T-helper 2 cell treated with Interferon-gamma antibody and Interleukin-4, amounts not matched to agents 5 μg/mL and 100 μg/mL, for 36 hours (primary cell): ENCODE results near the gene ITPR1.

ENCODE experiments used
- DNase-seq: peaks from one replicate; pipeline ENCODE4 v3.0.0; 2021; ENCODE audit warnings: low spot score
- H3K27ac Mint-ChIP-seq: one replicate; pipeline ENCODE4 v1.8.0; 2021; ENCODE audit warnings: mild to moderate bottlenecking, mixed read lengths
- H3K27me3 Mint-ChIP-seq: one replicate; pipeline ENCODE4 v1.8.0; 2021; ENCODE audit warnings: low read depth, mixed read lengths
- H3K36me3 Mint-ChIP-seq: one replicate; pipeline ENCODE4 v1.8.0; 2021; ENCODE audit warnings: low read depth, mixed read lengths
- H3K4me1 Mint-ChIP-seq: one replicate; pipeline ENCODE4 v1.8.0; 2021; ENCODE audit warnings: low read depth, mixed read lengths
- H3K4me3 Mint-ChIP-seq: one replicate; pipeline ENCODE4 v1.8.0; 2022; ENCODE audit warnings: mild to moderate bottlenecking, moderate library complexity, mixed read lengths
- H3K9me3 Mint-ChIP-seq: one replicate; pipeline ENCODE4 v1.8.0; 2021; ENCODE audit warnings: mixed read lengths

Gene ITPR1

GRCh38 chr3:4828279-4829030 lies 335.3 kb downstream of the ITPR1 start:
- H3K9me3 Mint-ChIP-seq = no peaks in the 10 kb centered on the region
- no peaks in the 10 kb centered on the region for H3K27me3 Mint-ChIP-seq
- H3K27ac Mint-ChIP-seq = peak overlapping the region; percentile 60
- H3K4me3 Mint-ChIP-seq = peak overlapping the region; percentile 72
- peaks cover 88% of the 10 kb centered on the region for H3K4me1 Mint-ChIP-seq
- H3K36me3 Mint-ChIP-seq = peaks cover 60% of the 10 kb centered on the region
- no peak for DNase-seq

DNA sequence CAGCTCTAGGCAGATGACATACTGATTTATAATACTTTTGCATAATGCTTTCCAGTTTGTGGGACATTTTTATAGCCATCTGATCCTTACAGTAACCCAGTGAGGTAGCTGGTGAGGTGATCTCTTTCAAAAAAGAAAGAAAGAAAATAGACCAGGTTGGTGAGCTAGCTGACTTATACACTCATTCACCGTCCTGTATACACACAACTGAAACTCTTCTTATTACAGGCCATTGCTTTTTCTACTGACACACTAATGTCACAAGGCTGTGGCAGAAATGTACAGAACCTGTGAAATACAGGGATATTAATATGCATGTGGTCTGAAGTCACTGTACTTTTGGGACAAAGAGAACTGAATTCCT lies 335.9 kb downstream of the ITPR1 start:
- Mint-ChIP-seq H3K27me3 (no peaks in the 10 kb centered on the region), H3K9me3 (no peaks in the 10 kb centered on the region), H3K27ac (peak overlapping the region; percentile 84), H3K4me1 (peaks cover 88% of the 10 kb centered on the region), H3K36me3 (peaks cover 59% of the 10 kb centered on the region), H3K4me3 (peak overlapping the region; percentile 72)
- no peak for DNase-seq

- H3K27me3 Mint-ChIP-seq = no peaks in the 10 kb centered on the region
- peaks cover 87% of the 10 kb centered on the region for H3K4me1 Mint-ChIP-seq
- no peak for DNase-seq
- H3K36me3 Mint-ChIP-seq = peaks cover 52% of the 10 kb centered on the region
- H3K9me3 Mint-ChIP-seq = no peaks in the 10 kb centered on the region
- peak overlapping the region; percentile 91 for H3K4me3 Mint-ChIP-seq
- H3K27ac Mint-ChIP-seq = peak overlapping the region; percentile 98
These were observed 337.4 kb downstream of the ITPR1 start for GRCh38 chr3:4830586-4830914.

DNA sequence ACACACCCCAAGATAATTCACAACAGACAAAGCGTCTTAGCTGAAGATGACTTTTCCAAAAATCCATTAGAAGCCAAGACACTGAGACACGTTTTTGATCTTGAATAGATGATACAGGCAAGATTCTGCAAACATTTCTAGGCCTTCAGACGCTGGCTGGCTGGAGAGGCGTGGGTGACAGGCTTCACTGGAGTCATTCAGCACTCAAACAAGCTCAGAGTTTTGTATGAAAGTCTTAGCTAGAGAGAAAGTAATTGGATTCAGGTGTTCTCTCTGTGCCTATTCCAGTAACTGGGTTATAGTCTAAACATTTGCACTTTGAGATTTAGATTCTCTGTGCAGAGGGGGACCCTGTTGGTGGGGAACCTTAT lies 338.4 kb downstream of the ITPR1 start:
- Mint-ChIP-seq H3K4me3 (peak overlapping the region; percentile 91), H3K27me3 (no peaks in the 10 kb centered on the region), H3K36me3 (peaks cover 53% of the 10 kb centered on the region), H3K4me1 (peaks cover 88% of the 10 kb centered on the region), H3K27ac (peak overlapping the region; percentile 98), H3K9me3 (no peaks in the 10 kb centered on the region)
- no peak for DNase-seq

DNA sequence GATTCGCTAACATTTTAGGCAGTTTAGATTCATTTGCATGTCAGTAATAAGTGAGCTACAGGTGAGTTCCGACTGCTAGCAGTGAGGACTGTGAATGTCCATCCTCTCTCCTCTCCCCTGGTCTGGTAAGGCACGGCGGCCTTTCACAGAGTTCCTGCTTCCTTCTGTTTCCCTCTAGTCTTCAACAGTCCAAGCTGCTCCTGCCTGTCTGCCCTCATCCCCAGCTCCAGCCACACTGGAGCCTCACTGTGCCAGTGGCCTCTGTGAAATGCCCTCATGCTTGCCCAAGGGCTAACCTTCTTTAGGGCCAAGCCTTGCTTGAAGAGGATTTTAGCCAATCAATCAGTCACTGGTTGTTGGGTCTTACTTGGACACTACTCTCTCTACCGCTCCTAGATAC lies 340.3 kb downstream of the ITPR1 start:
- DNase-seq = no peak
- peaks cover 54% of the 10 kb centered on the region for H3K36me3 Mint-ChIP-seq
- H3K9me3 Mint-ChIP-seq = no peaks in the 10 kb centered on the region
- H3K4me1 Mint-ChIP-seq = peaks cover 86% of the 10 kb centered on the region
- H3K27ac Mint-ChIP-seq = peak overlapping the region; percentile 94
- H3K4me3 Mint-ChIP-seq = peak overlapping the region; percentile 80
- H3K27me3 Mint-ChIP-seq = no peaks in the 10 kb centered on the region

GRCh38 chr3:4834403-4834866 lies 341.3 kb downstream of the ITPR1 start:
- peaks cover 55% of the 10 kb centered on the region for H3K36me3 Mint-ChIP-seq
- peak overlapping the region; percentile 94 for H3K27ac Mint-ChIP-seq
- H3K9me3 Mint-ChIP-seq = no peaks in the 10 kb centered on the region
- no peaks in the 10 kb centered on the region for H3K27me3 Mint-ChIP-seq
- H3K4me1 Mint-ChIP-seq = peaks cover 79% of the 10 kb centered on the region
- H3K4me3 Mint-ChIP-seq = peak overlapping the region; percentile 80
- peak; percentile 84 for DNase-seq

GRCh38 chr3:4835616-4836043 lies 342.5 kb downstream of the ITPR1 start:
- peak overlapping the region; percentile 86 for H3K27ac Mint-ChIP-seq
- no peaks in the 10 kb centered on the region for H3K27me3 Mint-ChIP-seq
- DNase-seq = no peak
- peaks cover 75% of the 10 kb centered on the region for H3K4me1 Mint-ChIP-seq
- H3K4me3 Mint-ChIP-seq = peak overlapping the region; percentile 64
- peaks cover 54% of the 10 kb centered on the region for H3K36me3 Mint-ChIP-seq
- H3K9me3 Mint-ChIP-seq = no peaks in the 10 kb centered on the region

- Mint-ChIP-seq H3K4me3 (peak overlapping the region; percentile 64), H3K4me1 (peaks cover 75% of the 10 kb centered on the region)
These were observed 343.4 kb downstream of the ITPR1 start for GRCh38 chr3:4836516-4836915.

GRCh38 chr3:4837374-4837930 lies 344.3 kb downstream of the ITPR1 start:
- peak overlapping the region; percentile 71 for H3K4me3 Mint-ChIP-seq

More at GRCh38 chr3:4836516-4836915, 343.4 kb downstream of the ITPR1 start:
- peaks cover 56% of the 10 kb centered on the region for H3K36me3 Mint-ChIP-seq
- no peak for DNase-seq
- no peaks in the 10 kb centered on the region for H3K27me3 Mint-ChIP-seq
- no peak overlapping the region for H3K27ac Mint-ChIP-seq
- no peaks in the 10 kb centered on the region for H3K9me3 Mint-ChIP-seq

DNA sequence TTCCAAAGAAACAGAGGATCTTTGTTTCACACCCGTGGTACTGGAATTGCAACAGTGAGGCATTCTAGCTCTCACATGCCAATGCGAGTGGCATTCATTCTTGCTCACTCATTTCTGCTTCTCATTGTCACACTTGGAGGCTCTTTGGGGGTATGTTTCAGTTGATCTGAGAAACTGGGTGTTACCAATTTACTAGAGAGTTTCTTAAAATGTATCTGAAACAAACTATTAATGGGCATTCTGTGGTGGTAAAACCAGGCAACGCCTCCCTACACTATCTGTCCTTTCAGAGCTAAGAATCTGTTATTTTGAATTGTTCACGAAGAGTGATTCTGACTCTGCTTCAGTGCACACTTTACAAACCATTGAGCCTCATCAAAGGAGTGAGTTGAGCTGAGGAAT lies 345.5 kb downstream of the ITPR1 start:
- H3K4me3 Mint-ChIP-seq = no peak overlapping the region
- peaks cover 64% of the 10 kb centered on the region for H3K36me3 Mint-ChIP-seq
- DNase-seq = no peak
- peaks cover 4% of the 10 kb centered on the region for H3K9me3 Mint-ChIP-seq
- no peak overlapping the region for H3K27ac Mint-ChIP-seq
- H3K27me3 Mint-ChIP-seq = no peaks in the 10 kb centered on the region
- peaks cover 74% of the 10 kb centered on the region for H3K4me1 Mint-ChIP-seq

More at GRCh38 chr3:4837374-4837930, 344.3 kb downstream of the ITPR1 start:
- peaks cover 63% of the 10 kb centered on the region for H3K36me3 Mint-ChIP-seq
- DNase-seq = no peak
- peak overlapping the region; percentile 90 for H3K27ac Mint-ChIP-seq
- no peaks in the 10 kb centered on the region for H3K27me3 Mint-ChIP-seq
- no peaks in the 10 kb centered on the region for H3K9me3 Mint-ChIP-seq
- H3K4me1 Mint-ChIP-seq = peaks cover 76% of the 10 kb centered on the region

- peaks cover 7% of the 10 kb centered on the region for H3K9me3 Mint-ChIP-seq
- H3K4me3 Mint-ChIP-seq = no peak overlapping the region
- no peak for DNase-seq
- no peaks in the 10 kb centered on the region for H3K27me3 Mint-ChIP-seq
- H3K36me3 Mint-ChIP-seq = peaks cover 62% of the 10 kb centered on the region
- H3K27ac Mint-ChIP-seq = no peak overlapping the region
- H3K4me1 Mint-ChIP-seq = peaks cover 73% of the 10 kb centered on the region
These were observed 346.1 kb downstream of the ITPR1 start for GRCh38 chr3:4839278-4839677.

- peaks cover 62% of the 10 kb centered on the region for H3K36me3 Mint-ChIP-seq
- peak overlapping the region; percentile 85 for H3K27ac Mint-ChIP-seq
- peaks cover 75% of the 10 kb centered on the region for H3K4me1 Mint-ChIP-seq
- H3K9me3 Mint-ChIP-seq = peaks cover 7% of the 10 kb centered on the region
- H3K4me3 Mint-ChIP-seq = peak overlapping the region; percentile 61
- H3K27me3 Mint-ChIP-seq = no peaks in the 10 kb centered on the region
- no peak for DNase-seq
These were observed 348.1 kb downstream of the ITPR1 start for GRCh38 chr3:4841225-4841624.

DNA sequence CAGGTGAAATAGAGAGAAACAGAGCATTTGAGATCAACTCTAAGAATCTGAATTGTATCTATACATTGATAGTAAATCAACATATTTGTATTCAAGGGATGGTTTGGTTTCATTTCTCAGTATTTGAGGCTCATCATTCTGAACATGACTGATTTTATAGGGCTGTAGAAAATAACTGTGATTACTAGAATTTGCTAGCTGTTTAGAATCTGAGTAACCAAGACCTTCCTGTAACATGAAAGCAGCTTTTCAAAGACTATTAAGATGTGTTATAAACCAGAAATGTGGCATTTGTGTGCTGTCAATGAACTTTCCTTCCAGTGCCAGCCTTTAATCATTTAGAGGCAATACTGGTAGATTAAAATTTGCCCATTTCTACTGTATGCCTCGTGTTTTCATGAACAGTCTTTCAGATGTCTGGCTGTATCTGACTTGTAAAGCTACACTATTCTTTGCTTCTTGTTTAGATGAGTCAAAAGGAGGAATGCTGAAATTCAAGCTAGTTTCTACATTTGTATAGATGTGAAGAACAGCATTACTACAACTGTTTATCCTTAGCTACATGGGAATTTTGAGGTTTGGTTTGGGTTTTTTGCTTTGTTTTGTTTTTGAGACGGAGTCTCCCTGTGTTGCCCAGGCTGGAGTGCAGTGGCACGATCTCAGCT lies 348.8 kb downstream of the ITPR1 start:
- peak overlapping the region; percentile 85 for H3K27ac Mint-ChIP-seq
- no peak for DNase-seq
- peak overlapping the region; percentile 61 for H3K4me3 Mint-ChIP-seq
- H3K9me3 Mint-ChIP-seq = peaks cover 7% of the 10 kb centered on the region
- no peaks in the 10 kb centered on the region for H3K27me3 Mint-ChIP-seq
- peaks cover 73% of the 10 kb centered on the region for H3K4me1 Mint-ChIP-seq
- peaks cover 58% of the 10 kb centered on the region for H3K36me3 Mint-ChIP-seq

- Mint-ChIP-seq H3K36me3 (peaks cover 50% of the 10 kb centered on the region), H3K27me3 (peaks cover 3% of the 10 kb centered on the region), H3K4me1 (peaks cover 72% of the 10 kb centered on the region), H3K4me3 (peak overlapping the region; percentile 46), H3K27ac (peak overlapping the region; percentile 79), H3K9me3 (peaks cover 7% of the 10 kb centered on the region)
- no peak for DNase-seq
These were observed 350.5 kb downstream of the ITPR1 start for GRCh38 chr3:4843619-4844018.
